GM12864 (cell line): ENCODE data around the gene CYRIA.

Experiments
- DNase-seq: peaks from one replicate; pipeline ENCODE4 v3.0.0-alpha.2; 2011; ENCODE audit warnings: low read depth
- H3K4me3 ChIP-seq: 2 replicates; pipeline ENCODE4 v1.5.1; 2011; ENCODE audit warnings: mild to moderate bottlenecking, low read depth, low read length, control low read depth
- CTCF ChIP-seq: IDR thresholded peaks from 2 replicates; pipeline ENCODE4 v1.5.1; 2011; ENCODE audit warnings: low read depth, mild to moderate bottlenecking, moderate library complexity, low read length, control low read depth, inconsistent platforms; ENCODE audit errors: missing control alignments

CYRIA gene

GRCh38 chr2:16630463-16630862, 35.2 kb downstream of the CYRIA start:
- TF ChIP-seq CTCF, result peak; percentile 52
- H3K4me3 ChIP-seq, result no peak overlapping the region
- no peak for DNase-seq

GRCh38 chr2:16629770-16630169, 35.9 kb downstream of the CYRIA start:
- H3K4me3 ChIP-seq, result no peak overlapping the region
- no peak for DNase-seq
- TF ChIP-seq CTCF, result no peak

GRCh38 chr2:16629044-16629443, 36.6 kb downstream of the CYRIA start:
- H3K4me3 ChIP-seq, result no peak overlapping the region
- TF ChIP-seq CTCF, result no peak
- DNase-seq, result no peak

GRCh38 chr2:16628314-16628713, 37.3 kb downstream of the CYRIA start:
- TF ChIP-seq CTCF, result no peak
- no peak overlapping the region for H3K4me3 ChIP-seq
- DNase-seq, result no peak

GRCh38 chr2:16626997-16627605, 38.5 kb downstream of the CYRIA start:
- H3K4me3 ChIP-seq, result no peak overlapping the region
- TF ChIP-seq CTCF, result no peak
- DNase-seq, result no peak

- no peak overlapping the region for H3K4me3 ChIP-seq
- no peak for TF ChIP-seq CTCF
- DNase-seq, result no peak
These were observed 39.1 kb downstream of the CYRIA start for GRCh38 chr2:16626497-16626896.

- H3K4me3 ChIP-seq, result no peak overlapping the region
- DNase-seq, result no peak
- TF ChIP-seq CTCF, result no peak
These were observed 39.9 kb downstream of the CYRIA start for GRCh38 chr2:16625759-16626158.
